ENCODE results near the gene GBX2.

GBX2 gene

GRCh38 chr2:236190674-236191073 lies 22.5 kb upstream of the GBX2 start:
- Histone ChIP-seq H3K27ac (no peak overlapping the region), H3K4me3 (no peak overlapping the region)

GRCh38 chr2:236184701-236185100 lies 16.5 kb upstream of the GBX2 start:
- H3K27ac ChIP-seq: no peak overlapping the region
- no peak overlapping the region for H3K4me3 ChIP-seq

- no peak overlapping the region for H3K4me3 ChIP-seq
- no peak overlapping the region for H3K27ac ChIP-seq
These were observed 12.8 kb upstream of the GBX2 start for GRCh38 chr2:236180831-236181453.

- H3K4me3 ChIP-seq: no peak overlapping the region
- no peak overlapping the region for H3K27ac ChIP-seq
These were observed 12.1 kb upstream of the GBX2 start for GRCh38 chr2:236180076-236180816.

- no peak overlapping the region for H3K4me3 ChIP-seq
- peak overlapping the region in 1 of 21 experiments; percentile 39 for H3K27ac ChIP-seq
These were observed 11.3 kb upstream of the GBX2 start for GRCh38 chr2:236179236-236180075.

GRCh38 chr2:236178890-236179235 lies 10.7 kb upstream of the GBX2 start:
- no peak overlapping the region for H3K27ac ChIP-seq
- peak overlapping the region in 2 of 7 experiments; percentile 4 to 15 for H3K4me3 ChIP-seq

GRCh38 chr2:236177967-236178889 lies 10.0 kb upstream of the GBX2 start:
- peak overlapping the region in 6 of 7 experiments; percentile 4 to 18 (median 12) for H3K4me3 ChIP-seq
- H3K27ac ChIP-seq: no peak overlapping the region

- Histone ChIP-seq H3K27ac (no peak overlapping the region), H3K4me3 (no peak overlapping the region)
These were observed 9.4 kb upstream of the GBX2 start for GRCh38 chr2:236177604-236177966.

GRCh38 chr2:236176951-236177350 lies 8.8 kb upstream of the GBX2 start:
- Histone ChIP-seq H3K4me3 (no peak overlapping the region), H3K27ac (no peak overlapping the region)

- no peak overlapping the region for H3K4me3 ChIP-seq
- H3K27ac ChIP-seq: no peak overlapping the region
These were observed 8.2 kb upstream of the GBX2 start for GRCh38 chr2:236176417-236176816.

GRCh38 chr2:236175548-236176150 lies 7.5 kb upstream of the GBX2 start:
- H3K4me3 ChIP-seq: no peak overlapping the region
- H3K27ac ChIP-seq: no peak overlapping the region

- Histone ChIP-seq H3K27ac (no peak overlapping the region), H3K4me3 (no peak overlapping the region)
These were observed 5.8 kb upstream of the GBX2 start for GRCh38 chr2:236173729-236174607.

- H3K27ac ChIP-seq: no peak overlapping the region
- H3K4me3 ChIP-seq: no peak overlapping the region
These were observed 5.0 kb upstream of the GBX2 start for GRCh38 chr2:236173036-236173728.

GRCh38 chr2:236172255-236173035 lies 4.3 kb upstream of the GBX2 start:
- Histone ChIP-seq H3K4me3 (no peak overlapping the region), H3K27ac (no peak overlapping the region)

GRCh38 chr2:236171680-236172254 lies 3.6 kb upstream of the GBX2 start:
- H3K27ac ChIP-seq: no peak overlapping the region
- peak overlapping the region in 1 of 7 experiments; percentile 14 for H3K4me3 ChIP-seq

GRCh38 chr2:236171181-236171679 lies 3.0 kb upstream of the GBX2 start:
- H3K27ac ChIP-seq: no peak overlapping the region
- H3K4me3 ChIP-seq: peak overlapping the region in 1 of 7 experiments; percentile 14

All from skin epidermis (tissue), 12 donors.